LNCaP clone FGC (cell line): Measurements from ENCODE around the gene ESYT2.

Experiments
- DNase-seq: peaks from one replicate; pipeline ENCODE4 v3.0.0-alpha.2; 2011; ENCODE audit warnings: low read depth
- H3K4me3 ChIP-seq: 2 replicates; pipeline ENCODE4 v1.5.1; 2011; ENCODE audit warnings: mild to moderate bottlenecking, low read depth, low read length, control low read depth
- CTCF ChIP-seq: IDR thresholded peaks from 2 replicates; pipeline ENCODE4 v1.5.1; 2012; ENCODE audit warnings: mild to moderate bottlenecking; ENCODE audit not compliant: control insufficient read depth, insufficient read depth; ENCODE audit errors: extremely low read depth

ESYT2 gene

GRCh38 chr7:158828133-158829020, 932 bp downstream of the ESYT2 start:
- H3K4me3 ChIP-seq: peak overlapping the region; percentile 77
- DNase-seq: no peak
- no peak for TF ChIP-seq CTCF

GRCh38 chr7:158827411-158828132, 1.7 kb downstream of the ESYT2 start:
- TF ChIP-seq CTCF: no peak
- DNase-seq: no peak
- peak overlapping the region; percentile 77 for H3K4me3 ChIP-seq

- DNase-seq: no peak
- no peak overlapping the region for H3K4me3 ChIP-seq
- no peak for TF ChIP-seq CTCF
Observed at GRCh38 chr7:158825628-158826289, 3.5 kb downstream of the ESYT2 start.

- DNase-seq: no peak
- TF ChIP-seq CTCF: no peak
- H3K4me3 ChIP-seq: no peak overlapping the region
Observed at GRCh38 chr7:158824028-158824427, 5.3 kb downstream of the ESYT2 start.

GRCh38 chr7:158821171-158822031, 7.9 kb downstream of the ESYT2 start:
- TF ChIP-seq CTCF: no peak
- no peak for DNase-seq
- H3K4me3 ChIP-seq: no peak overlapping the region

- TF ChIP-seq CTCF: no peak
- DNase-seq: no peak
- no peak overlapping the region for H3K4me3 ChIP-seq
Observed at GRCh38 chr7:158820656-158821055, 8.7 kb downstream of the ESYT2 start.
